AG04449 (cell line): ENCODE data around the gene CBLL2.

Experiments used
- CTCF ChIA-PET: fragments of 350-600 bp; formaldehyde crosslinking; extraction: SDS; loops from one replicate; lab custom pipeline; 2021; ENCODE audit warnings: antibody characterized with exemption; lab: Yijun Ruan, JAX
- POLR2A ChIA-PET: fragments of 400-600, 350-600 bp; formaldehyde crosslinking; extraction: SDS; loops from one replicate; lab custom pipeline; 2020; ENCODE audit warnings: antibody characterized with exemption, inconsistent platforms; lab: Yijun Ruan, JAX
- DNase-seq: peaks from one replicate; pipeline ENCODE4 v3.0.0-alpha.2; 2010; ENCODE audit warnings: low read depth, low spot score
- H3K4me3 ChIP-seq: 2 replicates; pipeline ENCODE4 v1.5.1; 2011; ENCODE audit warnings: low read depth, mild to moderate bottlenecking, control low read depth, low read length
- TF ChIP-seq, protein P1 (sequence below): IDR thresholded peaks from one replicate; pipeline ENCODE4 v1.5.1; 2011; ENCODE audit warnings: mild to moderate bottlenecking, moderate library complexity, low read length, control low read depth, inconsistent platforms; ENCODE audit not compliant: insufficient read depth; ENCODE audit errors: missing control alignments

Gene CBLL2, protein sequence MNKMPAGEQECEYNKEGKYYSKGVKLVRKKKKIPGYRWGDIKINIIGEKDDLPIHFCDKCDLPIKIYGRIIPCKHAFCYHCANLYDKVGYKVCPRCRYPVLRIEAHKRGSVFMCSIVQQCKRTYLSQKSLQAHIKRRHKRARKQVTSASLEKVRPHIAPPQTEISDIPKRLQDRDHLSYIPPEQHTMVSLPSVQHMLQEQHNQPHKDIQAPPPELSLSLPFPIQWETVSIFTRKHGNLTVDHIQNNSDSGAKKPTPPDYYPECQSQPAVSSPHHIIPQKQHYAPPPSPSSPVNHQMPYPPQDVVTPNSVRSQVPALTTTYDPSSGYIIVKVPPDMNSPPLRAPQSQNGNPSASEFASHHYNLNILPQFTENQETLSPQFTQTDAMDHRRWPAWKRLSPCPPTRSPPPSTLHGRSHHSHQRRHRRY

DNA sequence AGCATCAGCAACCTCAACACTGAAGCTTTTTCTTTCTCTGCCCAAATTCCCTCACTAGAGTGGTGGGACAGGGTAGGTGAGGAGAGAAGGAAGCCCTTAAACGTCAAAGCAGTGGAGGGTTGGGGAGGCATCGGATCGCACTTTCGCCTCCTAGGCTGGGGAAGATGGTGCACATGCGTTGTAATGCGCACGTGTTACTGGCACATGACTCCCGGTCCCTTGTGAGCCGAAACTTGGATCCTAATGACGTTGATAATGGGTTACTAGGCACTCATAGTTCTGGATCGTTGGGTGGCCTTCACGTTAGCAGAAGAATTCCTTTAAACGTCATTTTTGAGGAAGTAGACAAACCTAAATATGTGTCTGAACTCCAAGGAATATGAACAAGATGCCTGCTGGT is at the start of gene CBLL2:
Gene CBLL2 (plus strand): TSS at position 301 of the 400 bp plus-strand sequence. CDS start 79 bp downstream, at position 380.
- TF ChIP-seq, protein P1, sequence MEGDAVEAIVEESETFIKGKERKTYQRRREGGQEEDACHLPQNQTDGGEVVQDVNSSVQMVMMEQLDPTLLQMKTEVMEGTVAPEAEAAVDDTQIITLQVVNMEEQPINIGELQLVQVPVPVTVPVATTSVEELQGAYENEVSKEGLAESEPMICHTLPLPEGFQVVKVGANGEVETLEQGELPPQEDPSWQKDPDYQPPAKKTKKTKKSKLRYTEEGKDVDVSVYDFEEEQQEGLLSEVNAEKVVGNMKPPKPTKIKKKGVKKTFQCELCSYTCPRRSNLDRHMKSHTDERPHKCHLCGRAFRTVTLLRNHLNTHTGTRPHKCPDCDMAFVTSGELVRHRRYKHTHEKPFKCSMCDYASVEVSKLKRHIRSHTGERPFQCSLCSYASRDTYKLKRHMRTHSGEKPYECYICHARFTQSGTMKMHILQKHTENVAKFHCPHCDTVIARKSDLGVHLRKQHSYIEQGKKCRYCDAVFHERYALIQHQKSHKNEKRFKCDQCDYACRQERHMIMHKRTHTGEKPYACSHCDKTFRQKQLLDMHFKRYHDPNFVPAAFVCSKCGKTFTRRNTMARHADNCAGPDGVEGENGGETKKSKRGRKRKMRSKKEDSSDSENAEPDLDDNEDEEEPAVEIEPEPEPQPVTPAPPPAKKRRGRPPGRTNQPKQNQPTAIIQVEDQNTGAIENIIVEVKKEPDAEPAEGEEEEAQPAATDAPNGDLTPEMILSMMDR: no peak
- CTCF ChIA-PET: no interaction called here

DNA sequence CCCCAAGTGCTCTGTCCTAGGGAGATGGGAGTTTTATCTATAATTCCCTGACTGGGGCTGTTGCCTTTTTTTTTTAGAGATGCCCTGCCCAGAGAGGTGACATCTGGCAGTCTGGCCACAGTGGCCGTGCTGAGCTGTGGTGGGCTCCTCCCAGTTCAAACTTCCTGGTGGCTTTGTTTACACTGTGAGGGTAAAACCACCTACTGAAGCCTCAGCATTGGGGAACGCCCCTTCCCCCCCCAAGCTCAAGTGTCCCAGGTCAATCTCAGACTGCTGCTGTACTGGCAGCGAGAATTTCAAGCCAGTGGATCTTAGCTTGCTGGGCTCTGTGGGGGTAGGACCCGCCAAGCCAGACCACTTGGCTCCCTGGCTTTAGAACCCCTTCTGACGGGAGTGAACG is 38.3 kb upstream of the CBLL2 start:
- DNase-seq: no peak
- POLR2A ChIA-PET: no interaction called here
- no peak overlapping the region for H3K4me3 ChIP-seq
- TF ChIP-seq, protein P1: no peak
- CTCF ChIA-PET: no interaction called here

More for the DNA sequence above, at the start of gene CBLL2:
- POLR2A ChIA-PET: no interaction called here
- DNase-seq: no peak
- no peak within 1 kb of the TSS for H3K4me3 ChIP-seq

DNA sequence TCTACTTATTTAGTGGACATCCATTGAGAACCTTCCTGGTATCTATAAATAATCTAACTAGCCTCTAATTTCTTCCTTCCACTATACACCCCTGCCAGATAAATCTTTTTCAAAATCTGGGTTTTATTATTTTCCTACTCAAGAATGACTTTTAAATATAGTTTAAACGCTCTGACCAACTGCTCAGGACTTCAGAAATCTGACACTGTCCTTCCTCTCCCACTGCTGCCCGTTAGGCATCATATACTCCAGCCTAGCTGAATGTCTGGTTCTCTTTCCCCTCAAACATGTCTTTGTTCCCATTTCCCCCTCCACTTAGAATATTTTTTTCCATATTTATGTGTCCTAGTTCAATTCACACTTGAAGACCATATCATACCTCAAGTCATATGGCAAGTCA is 35.2 kb upstream of the CBLL2 start:
- POLR2A ChIA-PET: no interaction called here
- H3K4me3 ChIP-seq: no peak overlapping the region
- TF ChIP-seq, protein P1: no peak
- CTCF ChIA-PET: interaction anchor here (1.3 kb wide), 1 partner anchor 8 kb away, joined by 4 read pairs; no protein-coding TSS in a partner anchor
- no peak for DNase-seq

DNA sequence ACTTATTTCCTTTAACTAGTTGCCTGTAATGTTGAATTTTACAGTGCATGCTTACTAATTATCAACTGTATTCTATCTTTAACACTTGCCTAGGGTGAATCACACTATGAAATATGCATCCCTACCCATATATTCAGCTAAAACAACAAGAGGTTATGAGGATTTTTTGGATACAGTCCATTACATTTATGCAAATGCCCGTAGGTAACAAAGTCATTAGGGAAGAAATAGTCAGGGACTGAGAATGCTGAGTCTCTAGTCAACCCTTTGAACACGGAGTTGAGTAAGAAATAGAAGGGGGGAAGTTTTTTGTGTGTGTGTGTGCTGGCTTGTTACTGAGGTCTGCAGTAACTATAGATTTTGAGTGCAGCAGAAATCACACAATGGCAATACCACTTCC is 26.1 kb upstream of the CBLL2 start:
- ChIA-PET POLR2A (interaction anchor here (0.6 kb wide), 1 partner anchor 88 kb away, joined by 3 read pairs; no protein-coding TSS in a partner anchor), CTCF (no interaction called here)
- DNase-seq: peak; percentile 34

DNA sequence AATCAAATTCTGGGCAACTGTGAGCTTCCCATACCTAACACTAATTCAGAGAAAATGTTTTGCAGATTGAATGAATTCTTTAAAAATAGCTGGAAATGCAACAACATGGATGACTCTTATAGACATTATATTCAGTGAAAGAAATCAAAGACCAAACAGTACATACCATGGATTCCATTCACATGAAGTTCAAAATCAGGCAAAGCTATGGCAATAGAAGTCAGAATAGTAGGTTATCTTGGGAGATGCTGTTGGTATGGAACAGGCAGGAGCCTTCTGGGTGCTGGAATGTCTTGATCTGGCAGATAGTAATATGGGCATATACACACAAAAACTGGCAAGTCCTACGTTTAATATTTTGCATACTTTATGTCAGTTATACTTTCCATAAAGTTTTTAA is 25.5 kb upstream of the CBLL2 start:
- ChIA-PET CTCF (no interaction called here), POLR2A (interaction anchor here (0.6 kb wide), 1 partner anchor 87 kb away, joined by 3 read pairs; no protein-coding TSS in a partner anchor)
- H3K4me3 ChIP-seq: no peak overlapping the region
- peak; percentile 37 for DNase-seq
- TF ChIP-seq, protein P1: no peak

More for the DNA sequence above, 26.1 kb upstream of the CBLL2 start:
- TF ChIP-seq, protein P1: no peak
- H3K4me3 ChIP-seq: no peak overlapping the region

DNA sequence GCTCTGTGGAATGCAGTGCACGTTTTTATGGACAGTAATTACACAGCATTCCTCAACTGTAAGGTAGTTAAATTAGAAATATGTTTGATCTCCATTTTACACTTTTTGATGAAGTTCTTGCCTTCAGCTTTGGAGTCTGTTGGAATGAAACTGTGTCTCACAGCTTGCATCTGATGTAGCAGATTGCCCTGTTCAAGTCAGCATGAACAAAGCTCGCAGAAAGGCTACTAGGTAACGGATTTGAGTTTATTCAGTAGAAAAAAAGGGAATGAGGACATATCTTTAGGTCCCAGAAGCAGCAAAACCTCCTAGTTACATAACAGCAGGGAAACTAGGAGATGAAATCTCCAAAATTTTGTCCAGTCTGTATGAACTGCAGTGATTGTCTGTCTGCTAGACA is 24.3 kb upstream of the CBLL2 start:
- H3K4me3 ChIP-seq: no peak overlapping the region
- DNase-seq: no peak
- ChIA-PET CTCF (no interaction called here), POLR2A (no interaction called here)
- TF ChIP-seq, protein P1: no peak
